Ramos (cell line): ENCODE results near the gene PCSK1N.

Experiments used
- in situ Hi-C: fragments of 300-500 bp; cut with MboI; formaldehyde crosslinking; loops from one replicate; pipeline ENCODE4 v1.14.3; 2022; ENCODE audit warnings: low sequenced_read_pairs; ENCODE audit not compliant: unreplicated experiment

PCSK1N gene

GRCh38 chrX:48792219-48792618, 43.2 kb downstream of the PCSK1N start:
- in situ Hi-C loops: no loop called here

GRCh38 chrX:48791063-48791820, 44.2 kb downstream of the PCSK1N start:
- in situ Hi-C loops: no loop called here

- in situ Hi-C loops: no loop called here
These were observed 44.9 kb downstream of the PCSK1N start for GRCh38 chrX:48790477-48790876.

- in situ Hi-C loops: no loop called here
These were observed 45.8 kb downstream of the PCSK1N start for GRCh38 chrX:48789366-48790220.

GRCh38 chrX:48787505-48788443, 47.6 kb downstream of the PCSK1N start:
- in situ Hi-C loops: no loop called here

- in situ Hi-C loops: no loop called here
These were observed 48.4 kb downstream of the PCSK1N start for GRCh38 chrX:48786825-48787504.

- in situ Hi-C loops: no loop called here
These were observed 49.0 kb downstream of the PCSK1N start, which contains the start of gene GATA1 for GRCh38 chrX:48786341-48786800. Gene GATA1 (plus strand): TSS chrX:48786590. CDS start chrX:48791110, 4,520 bp downstream.

GRCh38 chrX:48785540-48786214, 49.7 kb downstream of the PCSK1N start:
- in situ Hi-C loops: no loop called here

GRCh38 chrX:48785186-48785539, 50.2 kb downstream of the PCSK1N start:
- in situ Hi-C loops: no loop called here

GRCh38 chrX:48784726-48785125, 50.7 kb downstream of the PCSK1N start:
- in situ Hi-C loops: no loop called here

- in situ Hi-C loops: no loop called here
These were observed 52.6 kb downstream of the PCSK1N start for GRCh38 chrX:48782795-48783194.

- in situ Hi-C loops: no loop called here
These were observed 53.2 kb downstream of the PCSK1N start for GRCh38 chrX:48782216-48782615.

GRCh38 chrX:48781705-48782104, 53.7 kb downstream of the PCSK1N start:
- in situ Hi-C loops: no loop called here
